ENCODE measurements around the gene CASP6. TPM values are rescaled to one million over a fixed set of nuclear protein-coding genes. Genes with fewer than 3 reads are reported as not detected.
A peak's percentile ranks its signal among the peaks of the same experiment; 100 is the strongest.

Gene CASP6
- total RNA-seq, 1 donor from 2014 or later = 7.0 TPM

GRCh38 chr4:109648266-109648996, 54.8 kb downstream of the CASP6 start:
- Mint-ChIP-seq H3K27me3 (no peaks in the 10 kb centered on the region), H3K4me1 (peaks cover 35% of the 10 kb centered on the region), H3K4me3 (peak overlapping the region; percentile 39), H3K9me3 (peaks cover 12% of the 10 kb centered on the region), H3K36me3 (ENCODE audit: low read depth) (peaks cover 32% of the 10 kb centered on the region), H3K27ac (peak overlapping the region; percentile 74)
- ChIA-PET POLR2A (interaction anchor here (0.7 to 1.2 kb wide), 2 partner anchors 88 to 89 kb away, joined by 3 to 8 read pairs; partner anchors contain the start of gene MCUB), CTCF (no interaction called here)
- DNase-seq = no peak
- intact Hi-C loops (cut with micrococcal nuclease) = no loop called here
- TF ChIP-seq CTCF (IDR thresholded peaks at IDR 0.05) = no peak
- ATAC-seq (ENCODE audit: low read depth) = peak; percentile 48

DNA sequence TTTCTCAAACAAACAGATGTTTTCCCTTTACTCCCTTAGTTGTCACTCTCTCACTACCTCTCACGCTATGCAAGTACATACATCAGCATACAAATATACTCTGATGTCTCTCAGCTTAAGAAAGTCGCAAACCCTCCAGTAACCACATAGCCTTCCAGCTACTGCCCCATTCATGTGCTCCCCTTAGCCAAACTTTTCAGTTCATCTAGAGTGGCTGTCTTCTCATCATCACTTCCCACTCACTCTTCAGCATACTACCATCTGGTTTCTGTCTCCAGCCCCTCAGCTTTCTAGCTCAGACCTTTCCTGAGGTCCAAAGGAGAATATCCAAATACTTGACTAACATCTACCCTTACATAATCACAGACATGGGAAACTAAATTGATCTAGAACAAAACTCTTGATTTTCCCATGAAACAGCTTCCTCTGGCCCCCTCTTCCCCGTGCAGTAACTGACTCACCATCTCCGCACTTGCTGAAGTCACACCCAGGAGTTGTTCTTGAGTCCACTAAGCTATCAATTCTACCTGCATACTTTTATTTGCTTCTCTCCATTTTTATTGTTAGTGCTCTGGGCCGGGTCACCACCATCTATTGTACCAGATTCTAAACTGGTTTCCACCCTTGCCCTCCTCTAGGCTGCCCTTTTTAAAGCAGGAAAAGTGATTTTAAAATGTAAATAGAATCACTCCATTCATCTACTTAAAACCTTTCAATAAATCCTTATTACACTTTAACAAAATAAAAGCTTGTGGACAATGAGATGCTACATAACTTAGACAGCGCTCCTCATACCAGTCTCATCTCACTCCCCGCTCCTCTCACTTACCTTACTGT, 57.2 kb downstream of the CASP6 start:
- DNase-seq (no peak), ATAC-seq (ENCODE audit: low read depth) (no peak)
- no peaks in the 10 kb centered on the region for H3K27me3 Mint-ChIP-seq
- H3K36me3 Mint-ChIP-seq (ENCODE audit: low read depth) = peaks cover 17% of the 10 kb centered on the region
- no peak overlapping the region for H3K27ac Mint-ChIP-seq
- ChIA-PET POLR2A (interaction anchor here (1.2 kb wide), 1 partner anchor 86 kb away, joined by 4 read pairs; the partner anchor contains the start of gene MCUB), CTCF (no interaction called here)
- peaks cover 43% of the 10 kb centered on the region for H3K4me1 Mint-ChIP-seq
- TF ChIP-seq CTCF (IDR thresholded peaks at IDR 0.05) = no peak
- H3K4me3 Mint-ChIP-seq = no peak overlapping the region
- H3K9me3 Mint-ChIP-seq = peaks cover 5% of the 10 kb centered on the region
- intact Hi-C loops (cut with micrococcal nuclease) = no loop called here

- Mint-ChIP-seq H3K9me3 (peaks cover 9% of the 10 kb centered on the region), H3K36me3 (ENCODE audit: low read depth) (peaks cover 25% of the 10 kb centered on the region), H3K27me3 (no peaks in the 10 kb centered on the region), H3K4me1 (peaks cover 28% of the 10 kb centered on the region), H3K27ac (peak overlapping the region; percentile 50), H3K4me3 (no peak overlapping the region)
- ATAC-seq (ENCODE audit: low read depth) (peak; percentile 47), DNase-seq (no peak)
- intact Hi-C loops (cut with micrococcal nuclease) = no loop called here
- no peak for TF ChIP-seq CTCF (IDR thresholded peaks at IDR 0.05)
- CTCF ChIA-PET = interaction anchor here (1.0 kb wide), 1 partner anchor 10 kb away, joined by 4 read pairs; no protein-coding TSS in a partner anchor
- POLR2A ChIA-PET = interaction anchor here (0.9 kb wide), 1 partner anchor 207 kb away, joined by 3 read pairs; the partner anchor contains the start of gene SEC24B
These were observed 62.6 kb downstream of the CASP6 start for GRCh38 chr4:109640644-109641043.

Other genes with a start within 250 kb of the CASP6 start
- 28.9 and 34.4 TPM in 2 replicates for gene MCUB, start 143.2 kb downstream of the CASP6 start, total RNA-seq
- 6.7 and 9.6 TPM in 2 replicates for gene PLA2G12A, start 26.6 kb upstream of the CASP6 start, total RNA-seq
- not detected in 2 replicates for gene CFI, start 98.6 kb upstream of the CASP6 start, total RNA-seq
- 21.0 and 23.1 TPM in 2 replicates for gene GAR1, start 112.3 kb upstream of the CASP6 start, total RNA-seq
- gene RRH, start 124.5 kb upstream of the CASP6 start, total RNA-seq = 0.59 TPM in 1 of 2 replicates, not detected in the other
- gene LRIT3, start 144.7 kb upstream of the CASP6 start, total RNA-seq = 0.22 and 0.24 TPM in 2 replicates
- not detected in 2 replicates for gene EGF, start 209.4 kb upstream of the CASP6 start, total RNA-seq

Measured in activated B cell treated with CpG ODN at 0.5 μM for 24 hours (primary cell).